CD14-positive monocyte (primary cell): ENCODE data around the gene BIRC2. TPM values are rescaled to one million over a fixed set of nuclear protein-coding genes. Genes with fewer than 3 reads are reported as not detected.

Source experiments
- DNase-seq, 3 donors: peaks; one replicate each; pipeline ENCODE4 v3.0.0-alpha.2; 2011 to 2022
- H2AFZ ChIP-seq: 2 replicates; pipeline ENCODE4 v1.6.0; 2012; ENCODE audit warnings: mild to moderate bottlenecking, low read depth, low read length, inconsistent platforms; ENCODE audit not compliant: insufficient read depth, poor library complexity, severe bottlenecking
- H3K27ac ChIP-seq, 2 donors: 1 replicate in 1 of 2; 2 replicates in 1 of 2; pipeline ENCODE4 v1.5.1; 2012 to 2013; ENCODE audit warnings: low read length in 2 of 2, control low read depth in 1 of 2, inconsistent platforms in 1 of 2, low read depth in 1 of 2, mild to moderate bottlenecking in 1 of 2
- H3K27me3 ChIP-seq, 2 donors: one replicate each; pipeline versions ENCODE4 v1.6.0 to v1.6.1; 2011 to 2013; ENCODE audit warnings: low read length in 2 of 2; ENCODE audit not compliant: control insufficient read depth in 2 of 2, insufficient read depth in 2 of 2
- H3K36me3 ChIP-seq, 2 donors: replicated peaks in 1 of 2; 1 replicate in 1 of 2; 2 replicates in 1 of 2; pipeline versions ENCODE4 v1.5.1 to v1.6.1; 2012 to 2013; ENCODE audit warnings: low read length in 2 of 2, control low read depth in 1 of 2, inconsistent platforms in 1 of 2, mild to moderate bottlenecking in 1 of 2; ENCODE audit not compliant: insufficient read depth in 2 of 2, control insufficient read depth in 1 of 2
- H3K4me1 ChIP-seq, 2 donors: 1 replicate in 1 of 2; 2 replicates in 1 of 2; pipeline versions ENCODE4 v1.5.1 to v1.6.1; 2012 to 2013; ENCODE audit warnings: low read length in 2 of 2, control low read depth in 1 of 2, inconsistent platforms in 1 of 2, mild to moderate bottlenecking in 1 of 2, moderate library complexity in 1 of 2; ENCODE audit not compliant: insufficient read depth in 2 of 2, control insufficient read depth in 1 of 2
- H3K4me2 ChIP-seq: replicated peaks from 2 replicates; pipeline ENCODE3; 2012; ENCODE audit warnings: low read length, moderate library complexity, mild to moderate bottlenecking; ENCODE audit not compliant: poor library complexity, severe bottlenecking; ENCODE audit errors: extremely low read depth
- H3K4me3 ChIP-seq, 3 experiments: fragments of 200-600 bp in 1 of 3; sonication (generic) in 1 of 3; replicated peaks in 1 of 3; 1 replicate in 2 of 3; 2 replicates in 1 of 3; pipeline ENCODE4 v1.5.1; 2011 to 2013; ENCODE audit warnings: low read length in 3 of 3, mild to moderate bottlenecking in 3 of 3, control low read depth in 2 of 3, low read depth in 2 of 3, inconsistent platforms in 1 of 3, moderate library complexity in 1 of 3
- H3K79me2 ChIP-seq: 2 replicates; pipeline ENCODE4 v1.6.0; 2012; ENCODE audit warnings: mild to moderate bottlenecking, control low read depth, inconsistent platforms, low read length, moderate library complexity; ENCODE audit not compliant: insufficient read depth
- H3K9ac ChIP-seq: 2 replicates; pipeline ENCODE4 v1.6.0; 2017; ENCODE audit warnings: low read length, mild to moderate bottlenecking; ENCODE audit not compliant: insufficient read depth, poor library complexity, severe bottlenecking
- H3K9me3 ChIP-seq, 2 donors: replicated peaks in 1 of 2; 1 replicate in 1 of 2; 2 replicates in 1 of 2; pipeline versions ENCODE4 v1.5.1 to v1.6.1; 2012 to 2013; ENCODE audit warnings: low read length in 2 of 2, control low read depth in 1 of 2; ENCODE audit not compliant: control insufficient read depth in 1 of 2, insufficient read depth in 1 of 2
- H4K20me1 ChIP-seq: 2 replicates; pipeline ENCODE4 v1.6.0; 2012; ENCODE audit warnings: mild to moderate bottlenecking, low read length, control low read depth, moderate library complexity; ENCODE audit not compliant: insufficient read depth
- H3K27ac Mint-ChIP-seq, 7 donors: one replicate each; pipeline ENCODE4 v1.8.0; 2020; ENCODE audit warnings: mild to moderate bottlenecking in 7 of 7, mixed read lengths in 7 of 7, moderate library complexity in 6 of 7, inconsistent platforms in 2 of 7
- H3K27me3 Mint-ChIP-seq, 3 donors: one replicate each; pipeline ENCODE4 v1.8.0; 2021 to 2022; ENCODE audit warnings: low read depth in 3 of 3, mild to moderate bottlenecking in 3 of 3, mixed read lengths in 3 of 3, moderate library complexity in 3 of 3, inconsistent platforms in 1 of 3
- H3K36me3 Mint-ChIP-seq, 2 donors: one replicate each; pipeline ENCODE4 v1.8.0; 2020; ENCODE audit warnings: mixed read lengths in 2 of 2, inconsistent platforms in 1 of 2, mild to moderate bottlenecking in 1 of 2
- H3K4me1 Mint-ChIP-seq: one replicate; pipeline ENCODE4 v1.8.0; 2020; ENCODE audit warnings: mild to moderate bottlenecking, mixed read lengths
- H3K4me3 Mint-ChIP-seq, 2 donors: one replicate each; pipeline ENCODE4 v1.8.0; 2020; ENCODE audit warnings: mild to moderate bottlenecking in 2 of 2, mixed read lengths in 2 of 2, moderate library complexity in 1 of 2
- H3K9me3 Mint-ChIP-seq, 7 donors: one replicate each; pipeline ENCODE4 v1.8.0; 2020 to 2022; ENCODE audit warnings: mixed read lengths in 7 of 7, mild to moderate bottlenecking in 6 of 7, moderate library complexity in 6 of 7, inconsistent platforms in 2 of 7
- WGBS: methylation state at CpG from one replicate; pipeline ENCODE4 v1.1.5; 2013; ENCODE audit warnings: missing lambda C conversion rate; ENCODE audit not compliant: insufficient coverage; 5-methylcytosine and 5-hydroxymethylcytosine counted together
- intact Hi-C, 2 donors: fragments of 100-400 bp; cut with micrococcal nuclease; formaldehyde crosslinking; loops; one replicate each; pipeline versions ENCODE4 v1.15.0 to v1.15.1; 2023
- polyA plus RNA-seq, 3 donors: library from polyadenylated mRNA; depleted of rRNA in 1 of 3; unstranded in 2 of 3; stranded (reverse) in 1 of 3; fragments of 300-500 nt in 2 of 3; fragments of >200 nt in 1 of 3; fragmentation: Illumina TruSeq in 2 of 3; gene quantifications; 1 replicate in 2 of 3; 2 replicates in 1 of 3; pipeline ENCODE4 v1.2.3, GENCODE V29; 2012 to 2021
- TF ChIP-seq, protein P1 (sequence below): fragments of 200-600 bp; IDR thresholded peaks from one replicate; pipeline ENCODE4 v1.8.0; 2022; ENCODE audit warnings: antibody characterized with exemption, mild to moderate bottlenecking

The BIRC2 gene
- polyA plus RNA-seq, 3 donors: 25.3 to 54.7 (median 50.2) TPM

DNA sequence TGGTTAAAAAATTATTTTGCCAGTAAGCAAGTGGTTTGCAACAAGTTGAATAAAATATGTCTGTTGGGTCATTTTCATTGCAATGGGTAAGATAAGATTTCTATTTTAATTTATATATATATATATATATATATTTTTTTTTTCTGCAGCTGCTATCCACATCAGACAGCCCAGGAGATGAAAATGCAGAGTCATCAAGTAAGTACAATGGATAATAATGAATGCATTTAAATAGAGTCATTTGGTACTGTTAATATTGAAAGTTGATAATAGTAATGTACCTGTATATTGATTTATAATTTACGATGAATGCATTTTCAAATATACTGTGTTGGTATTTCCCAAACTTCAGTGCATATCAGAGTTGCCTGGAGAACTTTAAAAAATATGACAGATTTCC lies 18.3 kb upstream of the BIRC2 start:
- Histone ChIP-seq H3K27me3 (no peaks in the 10 kb centered on the region), H3K4me2 (no peak overlapping the region), H3K79me2 (no peaks in the 10 kb centered on the region), H3K27ac (no peak overlapping the region), H3K9ac (no peak overlapping the region), H3K4me1 (no peaks in the 10 kb centered on the region), H4K20me1 (peaks cover 22% of the 10 kb centered on the region), H3K9me3 (no peaks in the 10 kb centered on the region), H3K36me3 (peaks cover 32 to 77% of the 10 kb centered on the region in 2 donors), H3K4me3 (no peak overlapping the region), H2AFZ (no peak overlapping the region)
- Mint-ChIP-seq H3K4me3 (no peak overlapping the region), H3K36me3 (peaks cover 49 to 60% of the 10 kb centered on the region in 2 donors), H3K4me1 (no peaks in the 10 kb centered on the region), H3K9me3 (no peaks in the 10 kb centered on the region), H3K27ac (no peak overlapping the region), H3K27me3 (no peaks in the 10 kb centered on the region)
- no CpG with 5 or more reads among the region's 1 CpG for WGBS
- TF ChIP-seq, protein P1, sequence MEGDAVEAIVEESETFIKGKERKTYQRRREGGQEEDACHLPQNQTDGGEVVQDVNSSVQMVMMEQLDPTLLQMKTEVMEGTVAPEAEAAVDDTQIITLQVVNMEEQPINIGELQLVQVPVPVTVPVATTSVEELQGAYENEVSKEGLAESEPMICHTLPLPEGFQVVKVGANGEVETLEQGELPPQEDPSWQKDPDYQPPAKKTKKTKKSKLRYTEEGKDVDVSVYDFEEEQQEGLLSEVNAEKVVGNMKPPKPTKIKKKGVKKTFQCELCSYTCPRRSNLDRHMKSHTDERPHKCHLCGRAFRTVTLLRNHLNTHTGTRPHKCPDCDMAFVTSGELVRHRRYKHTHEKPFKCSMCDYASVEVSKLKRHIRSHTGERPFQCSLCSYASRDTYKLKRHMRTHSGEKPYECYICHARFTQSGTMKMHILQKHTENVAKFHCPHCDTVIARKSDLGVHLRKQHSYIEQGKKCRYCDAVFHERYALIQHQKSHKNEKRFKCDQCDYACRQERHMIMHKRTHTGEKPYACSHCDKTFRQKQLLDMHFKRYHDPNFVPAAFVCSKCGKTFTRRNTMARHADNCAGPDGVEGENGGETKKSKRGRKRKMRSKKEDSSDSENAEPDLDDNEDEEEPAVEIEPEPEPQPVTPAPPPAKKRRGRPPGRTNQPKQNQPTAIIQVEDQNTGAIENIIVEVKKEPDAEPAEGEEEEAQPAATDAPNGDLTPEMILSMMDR: no peak
- intact Hi-C loops: loop anchor here in 1 of 2 donors (5.0 kb wide), 1 partner anchor 36 kb away; no protein-coding TSS in a partner anchor
- DNase-seq: no peak

DNA sequence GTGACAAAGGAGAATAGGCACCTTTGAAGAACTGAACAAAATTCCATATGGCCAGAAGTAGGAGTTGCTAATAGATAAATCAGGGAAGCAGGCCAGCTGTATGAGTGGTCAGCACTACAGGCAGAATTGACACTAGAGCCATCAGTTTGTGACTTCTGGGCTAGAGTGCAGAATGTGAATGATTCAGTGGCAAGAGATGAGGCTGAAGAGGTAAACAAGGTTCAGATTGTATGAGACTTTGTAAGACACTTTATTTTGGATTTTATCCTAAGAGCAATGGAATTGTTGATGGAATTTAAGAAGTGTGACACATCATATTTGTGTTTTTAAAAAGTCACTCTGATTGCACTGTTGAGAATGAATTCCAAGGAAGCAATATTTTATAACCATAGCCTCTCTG lies 16.8 kb upstream of the BIRC2 start:
- Histone ChIP-seq H3K4me3 (no peak overlapping the region), H3K27ac (no peak overlapping the region), H3K4me2 (no peak overlapping the region), H3K4me1 (no peaks in the 10 kb centered on the region), H3K79me2 (no peaks in the 10 kb centered on the region), H3K9me3 (no peaks in the 10 kb centered on the region), H3K36me3 (peaks cover 32 to 72% of the 10 kb centered on the region in 2 donors), H3K27me3 (no peaks in the 10 kb centered on the region), H4K20me1 (peaks cover 12% of the 10 kb centered on the region), H3K9ac (no peak overlapping the region), H2AFZ (no peak overlapping the region)
- Mint-ChIP-seq H3K36me3 (peaks cover 49 to 56% of the 10 kb centered on the region in 2 donors), H3K9me3 (no peaks in the 10 kb centered on the region), H3K4me1 (no peaks in the 10 kb centered on the region), H3K4me3 (no peak overlapping the region), H3K27me3 (peaks cover 0 to 2% (median 0%) of the 10 kb centered on the region in 3 donors), H3K27ac (no peak overlapping the region)
- DNase-seq: no peak
- intact Hi-C loops: no loop called here
- TF ChIP-seq, protein P1: no peak
